Subcutaneous abdominal adipose tissue (tissue), 5 donors: Measurements from ENCODE around the gene HUS1.

ENCODE experiments used
- H3K27ac ChIP-seq: one replicate; pipeline ENCODE4 v1.7.0; 2013; ENCODE audit warnings: low read depth, mild to moderate bottlenecking, inconsistent platforms, low read length, moderate library complexity
- H3K27me3 ChIP-seq, 5 donors: one replicate each; pipeline ENCODE4 v1.7.0; 2013; ENCODE audit warnings: low read length in 5 of 5, inconsistent platforms in 1 of 5; ENCODE audit not compliant: control insufficient read depth in 5 of 5, insufficient read depth in 4 of 5
- H3K36me3 ChIP-seq, 5 donors: one replicate each; pipeline ENCODE4 v1.7.0; 2013; ENCODE audit warnings: low read length in 5 of 5; ENCODE audit not compliant: control insufficient read depth in 5 of 5, insufficient read depth in 5 of 5
- H3K4me1 ChIP-seq, 5 donors: one replicate each; pipeline ENCODE4 v1.7.0; 2013; ENCODE audit warnings: low read length in 5 of 5, mild to moderate bottlenecking in 3 of 5, moderate library complexity in 1 of 5; ENCODE audit not compliant: control insufficient read depth in 5 of 5, insufficient read depth in 5 of 5
- H3K4me3 ChIP-seq, 5 donors: one replicate each; pipeline ENCODE4 v1.7.0; 2013; ENCODE audit warnings: low read length in 5 of 5, low read depth in 1 of 5
- H3K9ac ChIP-seq, 5 donors: one replicate each; pipeline ENCODE4 v1.7.0; 2013; ENCODE audit warnings: low read length in 5 of 5, mild to moderate bottlenecking in 4 of 5, moderate library complexity in 3 of 5
- H3K9me3 ChIP-seq, 5 donors: one replicate each; pipeline ENCODE4 v1.7.0; 2013; ENCODE audit warnings: low read length in 5 of 5; ENCODE audit not compliant: control insufficient read depth in 5 of 5
- donor health status: healthy.
- donor health status: healthy.
- donor health status: healthy.
- donor health status: healthy.
- donor health status: healthy.

Gene HUS1

DNA sequence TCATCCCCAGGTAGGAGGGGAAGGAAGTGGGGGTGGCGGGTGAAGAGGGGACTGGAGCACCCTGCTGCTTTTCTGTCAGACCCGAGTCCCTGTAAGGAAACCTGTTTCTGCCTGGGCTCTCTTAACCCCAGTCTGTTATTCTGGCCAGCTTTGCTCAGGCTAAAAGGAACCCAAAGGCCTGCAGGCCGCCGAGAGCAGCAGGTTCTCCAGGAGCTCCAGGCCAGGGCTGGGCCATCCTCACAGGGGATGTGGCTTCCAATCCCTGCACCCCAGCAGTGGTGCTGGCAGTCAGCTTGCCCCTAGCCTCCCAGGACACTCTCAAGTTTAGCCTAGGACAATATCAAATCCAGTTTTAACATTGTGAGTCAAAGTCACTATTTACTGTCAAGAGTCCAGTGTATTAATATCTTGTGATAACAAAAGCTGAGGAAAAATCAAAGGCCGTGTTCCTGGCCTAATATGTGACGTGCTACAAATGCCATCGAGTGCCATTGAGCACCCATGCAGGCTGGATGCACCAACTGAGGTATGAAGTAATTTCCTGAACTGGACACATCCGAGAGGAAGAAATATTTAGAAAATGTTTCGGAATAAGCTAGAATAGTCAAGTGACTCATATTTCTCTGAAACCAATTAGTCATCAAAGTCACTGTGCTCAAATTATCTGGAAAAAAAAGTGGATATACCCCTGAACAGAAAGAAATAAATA lies 38.1 kb downstream of the HUS1 start:
- Histone ChIP-seq H3K4me1 (peaks cover 4 to 68% (median 15%) of the 10 kb centered on the region in 5 donors), H3K9ac (peak overlapping the region in 4 of 5 donors; percentile 22 to 72 (median 63)), H3K36me3 (peaks cover 0 to 9% (median 0%) of the 10 kb centered on the region in 5 donors), H3K9me3 (no peaks in the 10 kb centered on the region), H3K4me3 (peak overlapping the region in 1 of 5 donors; percentile 29), H3K27me3 (no peaks in the 10 kb centered on the region), H3K27ac (peak overlapping the region; percentile 90)

DNA sequence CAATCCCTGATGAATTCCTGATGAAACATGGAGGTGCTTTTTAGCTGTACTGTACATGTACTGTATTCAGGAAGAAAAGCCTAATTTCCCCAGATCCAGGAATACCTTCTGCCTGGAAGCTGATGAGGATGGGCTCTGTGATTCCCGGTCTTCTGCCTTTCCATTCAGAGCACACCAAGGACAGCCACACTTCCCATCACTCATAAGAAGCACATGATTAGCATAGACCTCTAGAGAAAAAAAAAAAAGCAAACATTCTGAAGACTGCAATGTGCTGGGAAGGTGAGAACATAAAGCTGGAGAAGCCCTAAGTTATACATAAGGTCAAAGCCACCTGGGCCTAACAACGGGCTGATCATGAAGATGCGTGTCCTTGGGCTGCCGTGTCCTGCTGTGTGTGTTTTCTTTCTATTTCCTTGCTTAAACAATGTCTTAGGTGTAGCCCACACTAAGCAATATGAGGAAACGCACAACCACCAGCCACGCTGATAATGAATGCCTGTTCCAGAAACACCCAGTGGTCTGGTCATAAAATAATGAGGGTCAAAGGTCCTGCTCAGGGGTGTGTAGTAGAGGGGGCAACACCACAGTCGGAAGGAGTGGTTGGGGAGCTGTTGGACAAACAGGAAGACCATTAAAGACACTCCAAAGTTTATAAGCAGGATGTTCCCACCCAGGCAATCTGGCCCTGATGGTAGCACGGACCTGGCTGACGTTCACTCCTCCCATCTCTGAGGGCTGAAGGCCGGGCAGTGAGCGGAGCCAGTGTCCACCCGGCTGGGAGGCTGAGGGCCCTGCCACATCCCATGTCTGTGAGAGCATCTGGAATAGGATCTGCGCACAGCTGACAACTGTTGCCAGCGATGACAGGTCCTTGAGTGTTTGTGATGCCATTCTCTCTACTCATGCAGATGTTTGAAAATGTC lies 39.1 kb downstream of the HUS1 start:
- peaks cover 4 to 59% (median 13%) of the 10 kb centered on the region in 5 donors for H3K4me1 ChIP-seq
- peak overlapping the region in 2 of 5 donors; percentile 8 to 29 for H3K4me3 ChIP-seq
- peak overlapping the region in 1 of 5 donors; percentile 72 for H3K9ac ChIP-seq
- H3K27ac ChIP-seq, result peak overlapping the region; percentile 90
- H3K9me3 ChIP-seq, result no peaks in the 10 kb centered on the region
- no peaks in the 10 kb centered on the region for H3K27me3 ChIP-seq
- peaks cover 0 to 12% (median 0%) of the 10 kb centered on the region in 5 donors for H3K36me3 ChIP-seq

DNA sequence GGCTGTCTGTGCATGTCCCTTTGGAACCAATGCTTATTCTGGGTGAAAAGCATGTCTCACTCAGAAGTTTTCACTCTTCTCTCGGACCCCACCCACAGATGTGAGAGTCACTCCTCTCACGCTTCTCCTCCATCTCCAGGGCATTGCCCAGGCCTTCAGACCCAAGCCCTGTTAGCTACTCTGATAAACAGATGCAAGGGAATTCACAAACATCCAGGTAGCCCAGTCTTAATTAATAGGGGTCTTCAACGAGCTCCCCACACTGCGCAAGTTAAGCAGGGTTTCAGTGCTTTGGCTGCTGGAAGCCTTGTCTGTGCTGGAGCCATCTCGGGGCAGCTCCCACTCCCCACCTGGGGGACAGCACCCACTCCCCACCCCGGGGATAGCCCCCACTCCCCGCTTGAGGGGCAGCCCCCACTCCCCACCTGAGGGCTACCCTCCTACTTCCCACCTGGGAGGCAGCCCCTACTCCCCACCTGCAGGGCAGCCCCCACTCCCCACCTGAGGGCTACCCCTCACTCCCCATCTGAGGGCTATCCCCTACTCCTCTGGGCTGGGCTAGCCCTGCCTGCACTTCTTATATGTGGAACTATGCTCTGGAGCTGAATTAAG lies 39.9 kb downstream of the HUS1 start:
- Histone ChIP-seq H3K9ac (no peak overlapping the region), H3K27me3 (no peaks in the 10 kb centered on the region), H3K9me3 (no peaks in the 10 kb centered on the region), H3K27ac (peak overlapping the region; percentile 90), H3K4me1 (peaks cover 4 to 52% (median 9%) of the 10 kb centered on the region in 5 donors), H3K36me3 (peaks cover 0 to 16% (median 0%) of the 10 kb centered on the region in 5 donors), H3K4me3 (no peak overlapping the region)

DNA sequence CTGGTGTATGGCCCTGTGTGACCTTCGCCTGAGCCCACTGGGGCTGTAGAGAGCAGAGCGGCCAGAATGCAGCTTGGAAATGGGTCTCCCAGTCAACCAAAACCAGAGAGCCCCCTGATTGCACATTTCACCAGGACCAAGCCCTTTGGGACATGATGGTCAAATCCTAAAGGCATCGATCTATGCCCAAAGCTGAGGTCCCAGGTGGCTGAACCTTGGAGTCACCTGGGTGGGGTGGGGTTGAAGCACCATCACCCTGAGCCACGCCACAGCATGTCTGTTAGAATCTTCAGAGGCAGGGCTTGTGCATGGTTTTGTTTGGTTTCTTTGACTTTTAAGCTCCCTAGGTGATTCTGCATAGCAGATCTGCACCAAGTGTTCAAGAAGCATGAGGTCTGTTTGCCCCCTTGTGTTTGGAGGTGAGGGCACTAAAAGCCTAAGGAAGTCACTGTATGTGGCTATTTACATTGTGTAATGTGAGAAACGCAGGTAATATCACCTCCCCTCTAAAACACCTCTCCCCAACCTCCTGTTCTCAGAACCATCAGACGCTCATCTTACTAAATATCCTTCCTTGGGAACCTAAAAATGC lies 40.7 kb downstream of the HUS1 start:
- peaks cover 0 to 19% (median 0%) of the 10 kb centered on the region in 5 donors for H3K36me3 ChIP-seq
- H3K27me3 ChIP-seq, result no peaks in the 10 kb centered on the region
- no peak overlapping the region for H3K4me3 ChIP-seq
- H3K9me3 ChIP-seq, result no peaks in the 10 kb centered on the region
- peaks cover 4 to 44% (median 8%) of the 10 kb centered on the region in 5 donors for H3K4me1 ChIP-seq
- H3K9ac ChIP-seq, result no peak overlapping the region
- no peak overlapping the region for H3K27ac ChIP-seq

DNA sequence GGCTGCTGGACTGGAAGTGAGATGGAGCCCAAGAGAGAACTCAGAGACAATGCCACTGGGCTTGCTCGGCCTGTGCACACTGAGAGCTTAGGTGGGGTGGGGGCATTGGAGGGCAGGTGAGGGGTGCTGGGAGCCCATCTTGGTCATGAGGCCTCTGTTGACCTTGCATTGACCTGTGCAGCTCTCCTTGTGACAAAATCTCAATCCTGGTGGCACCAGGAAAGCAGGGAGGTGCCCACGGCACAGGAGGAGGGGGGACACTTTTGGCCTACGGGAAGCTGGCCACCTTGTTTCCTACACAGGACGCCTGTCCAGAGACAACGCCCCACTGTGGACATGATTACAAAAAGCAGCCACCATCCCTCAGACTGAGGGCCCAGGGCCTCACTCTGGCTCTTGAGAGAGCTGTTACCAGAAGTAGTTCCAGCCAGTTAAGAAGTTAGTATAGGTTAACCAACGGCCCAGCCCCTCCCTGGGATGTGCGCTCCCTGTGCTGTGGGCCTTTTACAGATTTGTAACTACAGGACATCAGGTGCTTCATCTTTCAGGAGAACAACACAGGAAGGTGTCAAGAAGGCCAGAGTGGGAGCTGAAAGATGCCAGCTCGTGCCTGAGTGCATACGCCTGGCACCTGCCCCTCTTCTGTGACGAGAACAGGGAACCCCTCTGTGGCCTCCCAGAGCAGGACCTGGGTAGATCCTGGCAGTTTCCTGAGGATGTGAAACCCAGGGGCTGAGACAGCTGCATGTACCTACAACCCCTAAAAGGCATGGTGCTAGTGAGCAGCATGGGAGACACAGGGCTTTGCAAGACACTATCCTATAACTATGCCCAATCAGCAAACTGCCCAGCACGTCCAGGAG lies 41.5 kb downstream of the HUS1 start:
- no peak overlapping the region for H3K27ac ChIP-seq
- H3K27me3 ChIP-seq, result no peaks in the 10 kb centered on the region
- no peaks in the 10 kb centered on the region for H3K9me3 ChIP-seq
- H3K4me3 ChIP-seq, result no peak overlapping the region
- peaks cover 4 to 38% (median 8%) of the 10 kb centered on the region in 5 donors for H3K4me1 ChIP-seq
- H3K9ac ChIP-seq, result no peak overlapping the region
- H3K36me3 ChIP-seq, result peaks cover 0 to 19% (median 0%) of the 10 kb centered on the region in 5 donors

DNA sequence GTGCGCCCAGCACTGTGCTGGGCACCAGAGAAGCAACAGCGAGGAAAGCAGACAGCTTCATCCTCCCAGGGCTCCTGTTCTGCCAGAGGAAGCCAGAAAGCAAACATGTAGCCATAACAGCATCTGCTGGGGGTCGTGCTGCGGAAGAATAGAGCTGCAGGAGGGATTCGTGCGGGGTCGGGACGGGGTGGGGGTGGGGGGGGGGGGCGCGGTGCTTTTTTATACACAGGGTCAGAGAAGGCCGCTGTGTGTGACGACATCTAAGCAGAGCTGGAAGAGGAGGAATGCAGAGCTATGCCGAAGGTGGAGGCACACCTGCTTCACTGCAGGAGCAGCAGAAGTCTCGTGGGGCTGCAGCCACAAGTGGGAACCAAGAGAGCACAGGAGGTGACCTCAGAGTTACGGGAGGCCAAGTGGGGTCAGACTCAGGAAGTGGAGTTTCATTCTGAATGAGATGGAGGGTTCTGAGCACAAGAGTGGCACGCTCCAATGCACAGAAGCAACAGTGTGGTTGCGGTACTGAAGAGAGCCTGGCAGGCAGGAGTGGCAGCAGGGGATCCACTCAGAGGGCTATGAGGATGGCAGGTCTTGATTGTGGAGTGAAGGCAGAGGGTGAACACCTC lies 42.2 kb downstream of the HUS1 start:
- Histone ChIP-seq H3K4me1 (peaks cover 4 to 42% (median 14%) of the 10 kb centered on the region in 5 donors), H3K9ac (no peak overlapping the region), H3K36me3 (peaks cover 0 to 19% (median 0%) of the 10 kb centered on the region in 5 donors), H3K9me3 (no peaks in the 10 kb centered on the region), H3K27me3 (no peaks in the 10 kb centered on the region), H3K4me3 (no peak overlapping the region), H3K27ac (no peak overlapping the region)

DNA sequence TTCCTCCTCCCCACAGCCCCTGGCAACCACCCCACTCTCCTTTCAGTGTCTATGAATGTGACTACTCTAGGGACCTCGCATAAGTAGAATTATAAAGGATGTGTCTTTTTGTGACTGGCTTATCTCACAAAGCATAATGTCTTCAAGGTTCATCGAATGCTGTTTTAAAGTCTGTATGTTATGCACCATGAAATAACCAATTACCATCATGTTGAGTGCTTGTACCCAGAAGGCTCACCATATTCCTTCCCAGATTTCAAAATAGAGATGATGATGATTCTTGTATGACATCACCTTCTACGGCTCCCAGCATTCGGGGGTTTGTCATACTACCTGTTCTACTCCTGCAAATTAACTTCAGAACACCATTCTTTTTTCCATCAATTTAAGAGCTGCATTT lies 43.1 kb downstream of the HUS1 start:
- Histone ChIP-seq H3K9me3 (no peaks in the 10 kb centered on the region), H3K9ac (no peak overlapping the region), H3K36me3 (peaks cover 0 to 19% (median 0%) of the 10 kb centered on the region in 5 donors), H3K27ac (no peak overlapping the region), H3K27me3 (no peaks in the 10 kb centered on the region), H3K4me3 (no peak overlapping the region), H3K4me1 (peaks cover 4 to 34% (median 22%) of the 10 kb centered on the region in 5 donors)

DNA sequence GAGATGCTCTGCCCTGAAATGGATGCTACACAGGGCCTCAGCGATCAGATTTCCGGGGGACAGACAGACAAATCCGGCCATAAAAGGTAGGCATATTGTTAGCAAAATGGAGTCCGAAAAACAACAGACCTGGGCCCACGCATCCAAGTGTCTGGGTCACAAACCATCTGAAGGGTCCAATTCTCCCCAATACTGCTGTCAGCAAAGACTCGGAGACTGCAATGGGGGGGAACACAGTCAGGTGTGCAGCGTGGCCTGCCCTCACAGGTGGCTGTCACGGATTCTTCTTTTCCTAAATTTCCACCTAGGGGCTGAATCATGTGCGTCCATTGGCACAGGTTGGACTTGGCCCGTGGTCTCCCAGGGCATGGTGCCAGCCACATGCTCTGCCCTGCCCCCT lies 44.1 kb downstream of the HUS1 start:
- H3K27ac ChIP-seq, result no peak overlapping the region
- H3K9ac ChIP-seq, result no peak overlapping the region
- H3K4me1 ChIP-seq, result peaks cover 4 to 24% (median 15%) of the 10 kb centered on the region in 5 donors
- H3K9me3 ChIP-seq, result no peaks in the 10 kb centered on the region
- no peaks in the 10 kb centered on the region for H3K27me3 ChIP-seq
- H3K36me3 ChIP-seq, result peaks cover 0 to 26% (median 0%) of the 10 kb centered on the region in 5 donors
- H3K4me3 ChIP-seq, result no peak overlapping the region
